NCI-H748 (cell line): ENCODE measurements around the gene EPRS1.
"Not testable (repeated sequence)": the region's sequence is repeated elsewhere in the genome, so short reads cannot be mapped to it uniquely, and the experiment has no call there.

Experiments used
- DNase-seq: peaks from one replicate; lab custom pipeline; 2025; ENCODE audit not compliant: unreplicated experiment; lab: John Stamatoyannopoulos, UW

Gene EPRS1

DNA sequence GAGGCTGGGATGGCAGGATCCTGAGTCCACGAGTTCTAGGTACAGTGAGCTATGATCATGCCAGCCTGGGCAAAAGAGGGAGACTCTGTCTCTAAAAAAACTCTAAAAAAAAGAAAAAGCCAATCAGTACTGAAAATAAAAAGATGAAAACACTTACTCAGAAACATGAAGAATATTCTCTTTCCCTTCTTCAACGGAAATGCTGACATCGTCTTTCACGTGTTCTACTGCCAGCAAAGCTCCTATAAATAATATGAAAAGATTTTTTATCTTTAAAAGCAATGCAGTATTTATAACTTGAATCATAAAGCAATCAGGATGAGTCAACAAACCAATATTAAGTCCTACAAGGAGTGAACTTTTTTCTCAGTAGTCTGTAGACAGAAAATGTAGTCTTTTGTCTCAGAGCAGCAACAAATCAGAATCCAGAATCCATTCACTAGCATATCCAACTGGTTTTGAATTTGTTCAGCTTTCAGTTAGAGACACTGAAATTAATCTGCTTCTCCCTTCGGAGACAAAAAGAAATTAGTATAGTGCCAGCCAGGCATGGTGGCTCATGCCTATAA, 6.2 kb downstream of the EPRS1 start:
- DNase-seq = no peak

GRCh38 chr1:220038640-220039039, 7.7 kb downstream of the EPRS1 start:
- no peak for DNase-seq

GRCh38 chr1:220037810-220038209, 8.5 kb downstream of the EPRS1 start:
- DNase-seq = not testable (repeated sequence)

- DNase-seq = no peak
Measured at GRCh38 chr1:220032911-220033310, 13.4 kb downstream of the EPRS1 start.

- no peak for DNase-seq
Measured at GRCh38 chr1:220031287-220031686, 15.0 kb downstream of the EPRS1 start.

DNA sequence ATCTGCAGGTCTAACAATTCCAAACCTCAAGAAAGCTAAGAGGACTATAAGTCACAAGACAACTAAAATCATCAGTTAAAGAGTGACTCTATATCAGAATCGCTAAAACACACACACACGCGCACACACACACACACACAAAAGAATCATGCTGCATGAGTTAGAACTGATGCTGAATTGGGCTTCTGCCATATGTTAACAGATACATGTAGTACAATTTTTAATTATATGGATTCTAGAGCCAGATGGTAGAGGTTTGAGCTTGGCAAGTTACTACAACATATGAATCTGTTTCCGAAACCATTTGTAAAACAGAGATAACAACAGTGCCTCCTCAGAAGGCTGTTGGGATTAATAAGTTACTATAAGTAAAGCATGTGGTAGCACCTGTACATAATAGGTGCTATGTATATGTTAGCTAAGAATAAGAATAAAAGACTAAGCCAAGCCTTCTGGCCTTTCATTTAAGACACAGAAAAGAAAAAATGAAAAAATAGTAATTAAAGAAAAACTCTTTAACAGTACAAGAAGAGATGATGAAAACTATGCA, 17.9 kb downstream of the EPRS1 start:
- DNase-seq = no peak

DNA sequence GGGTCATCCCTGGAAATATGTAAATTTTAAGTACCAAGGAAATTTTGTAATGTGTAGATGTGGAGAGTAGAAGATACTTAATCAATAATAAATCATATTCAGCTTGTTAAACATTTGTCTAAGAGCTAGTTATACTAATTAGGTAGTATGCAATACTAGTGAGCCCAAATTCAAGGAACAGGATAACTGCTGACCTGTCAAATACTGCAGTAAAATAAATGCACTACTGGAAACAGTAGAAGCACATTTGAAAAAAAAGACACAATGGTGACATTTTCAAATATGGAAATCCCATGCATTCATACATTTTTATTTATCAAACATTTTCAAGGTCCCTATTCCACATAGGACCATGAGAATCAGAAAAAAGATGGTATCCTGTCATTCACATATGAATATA, 27.2 kb downstream of the EPRS1 start:
- no peak for DNase-seq

DNA sequence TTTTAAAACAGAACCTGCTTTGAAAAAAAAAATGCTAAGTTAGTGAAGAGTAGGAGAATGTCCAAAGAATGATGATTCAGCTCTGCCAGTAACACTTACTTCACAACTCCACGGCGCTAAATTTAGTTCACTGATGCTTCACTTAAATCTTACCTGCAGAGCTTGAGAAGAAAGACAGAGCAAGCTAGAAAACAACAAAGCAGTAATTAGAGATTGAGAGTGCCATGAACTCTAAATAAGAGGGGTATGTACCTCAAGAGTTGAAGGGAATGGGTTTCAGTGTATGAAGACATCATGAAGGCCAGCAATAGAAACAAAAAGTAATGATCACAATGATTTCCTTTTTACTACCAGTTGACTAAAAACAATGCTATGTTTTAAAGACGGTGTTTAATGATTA, 32.8 kb downstream of the EPRS1 start:
- no peak for DNase-seq

DNA sequence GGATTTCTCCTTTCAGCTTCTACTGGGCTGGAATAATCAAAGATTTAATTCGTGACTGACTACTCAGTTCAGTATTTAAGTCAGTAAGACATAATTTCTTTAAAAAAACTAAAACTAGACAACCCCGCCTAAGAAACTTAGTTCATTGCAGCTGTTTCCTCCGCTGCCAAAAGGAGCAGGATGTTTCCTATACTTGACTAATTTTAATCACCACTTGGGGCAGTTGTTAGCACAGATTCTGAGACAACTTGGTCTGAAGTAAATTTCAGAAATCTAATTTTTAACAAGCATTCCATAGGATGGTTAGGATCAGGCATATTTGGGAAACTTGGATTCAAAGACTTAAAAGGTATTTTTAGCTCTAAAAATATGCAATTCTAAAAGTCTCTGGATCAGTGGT, 34.0 kb downstream of the EPRS1 start:
- DNase-seq = no peak

DNA sequence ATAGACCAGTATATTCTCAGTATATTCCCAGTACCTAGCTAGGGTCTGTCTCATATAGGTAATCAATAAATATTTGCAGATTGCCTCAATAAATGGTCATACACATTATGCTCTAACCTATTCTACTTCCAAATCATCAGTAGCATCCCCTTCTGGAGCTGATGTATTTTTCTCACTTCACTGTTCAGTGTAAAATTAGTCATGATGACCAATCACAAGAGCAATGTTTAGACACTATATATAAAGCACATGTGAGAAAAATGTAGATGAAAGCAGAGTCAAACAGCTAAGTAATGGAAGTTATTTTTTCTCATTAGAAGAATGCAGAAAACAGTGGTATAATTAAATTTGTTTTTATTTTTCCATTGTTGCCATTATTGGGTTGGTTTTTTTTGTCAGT, 34.7 kb downstream of the EPRS1 start:
- DNase-seq = no peak

- DNase-seq = no peak
Measured at GRCh38 chr1:220007438-220007837, 38.9 kb downstream of the EPRS1 start.

- no peak for DNase-seq
Measured at GRCh38 chr1:220005489-220005888, 40.8 kb downstream of the EPRS1 start.

DNA sequence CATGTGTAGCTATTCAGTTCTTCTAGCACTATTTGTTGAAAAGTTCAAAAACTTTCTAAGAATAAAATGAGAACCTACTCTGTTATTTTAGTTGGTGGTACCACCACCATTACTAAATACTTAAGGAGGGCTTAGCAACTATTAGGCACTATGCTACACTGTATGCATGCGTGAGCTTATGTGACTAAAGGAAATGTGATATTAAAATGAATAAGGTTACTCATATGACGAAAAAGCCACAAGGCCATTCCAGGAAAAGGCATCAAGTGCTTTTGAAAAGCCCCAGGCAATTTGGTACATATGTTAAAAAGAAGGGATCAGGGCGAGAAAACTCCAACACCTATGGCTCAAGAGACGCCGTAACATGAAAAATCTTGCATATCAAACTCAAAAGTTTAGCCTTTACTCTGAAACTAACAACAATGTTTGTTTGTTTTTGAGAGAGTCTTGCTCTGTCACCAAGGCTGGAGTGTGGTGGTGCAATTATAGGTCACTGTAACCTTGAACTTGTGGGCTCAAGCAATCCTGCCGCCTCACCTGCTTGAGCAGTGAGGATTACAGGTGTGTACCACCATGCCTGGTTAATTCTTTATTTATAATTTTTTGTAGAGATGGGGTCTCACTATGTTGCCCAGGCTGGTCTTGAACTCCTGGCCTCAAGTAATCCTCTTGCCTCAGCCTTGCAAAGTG, 42.5 kb downstream of the EPRS1 start:
- DNase-seq = no peak

GRCh38 chr1:220003015-220003414, 43.3 kb downstream of the EPRS1 start:
- DNase-seq = no peak

DNA sequence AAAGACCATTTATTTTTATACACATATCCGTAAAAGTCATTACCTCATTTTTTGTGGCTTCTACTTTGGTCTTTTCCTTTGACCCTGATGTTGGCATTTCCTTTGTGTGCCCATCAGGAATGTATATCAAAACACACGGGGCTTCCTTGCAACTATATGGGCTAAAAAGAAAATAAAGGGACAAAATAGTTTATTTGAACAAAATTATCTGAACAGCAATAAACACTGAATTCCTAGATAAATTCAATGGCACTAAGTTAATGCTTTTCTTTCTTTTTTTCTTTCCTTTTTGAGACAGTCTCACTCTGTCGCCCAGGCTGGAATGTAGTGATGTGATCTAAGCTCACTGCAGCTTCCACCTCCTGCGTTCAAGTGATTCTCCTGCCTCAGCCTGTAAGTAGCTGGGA, 45.2 kb downstream of the EPRS1 start:
- DNase-seq = no peak

- DNase-seq = no peak
Measured at GRCh38 chr1:219999821-220000220, 46.5 kb downstream of the EPRS1 start.
